IMR-90 (cell line): ENCODE measurements around the gene ARHGAP12. TPM values are rescaled to one million over a fixed set of nuclear protein-coding genes. Genes with fewer than 3 reads are reported as not detected.

Source experiments
- ATAC-seq: fragments of 200-7000 bp; cut with Tn5 transposase; 2 replicates; pipeline ENCODE4 v1.9.1; 2020; ENCODE audit warnings: low read depth, mild to moderate bottlenecking, moderate library complexity
- BruUV-seq: library from RNA; stranded (reverse); fragments of 400-500 nt; replicated peaks from 2 replicates; lab custom pipeline; 2021; lab: Mats Ljungman, UMichigan
- CTCF ChIA-PET: fragments of 300-600 bp; formaldehyde crosslinking; extraction: SDS; loops from one replicate; lab custom pipeline; 2021; ENCODE audit warnings: antibody characterized with exemption; lab: Yijun Ruan, JAX
- POLR2A ChIA-PET: fragments of 300-600 bp; sonication (Branson Sonifier 250); formaldehyde crosslinking; loops from one replicate; lab custom pipeline; 2022; ENCODE audit warnings: antibody characterized with exemption; ENCODE audit not compliant: unreplicated experiment; lab: Charles Lee
- DNase-seq: peaks from one replicate; pipeline ENCODE4 v3.0.0; 2013
- H2AFZ ChIP-seq: replicated peaks from 2 replicates; pipeline ENCODE3; 2013; ENCODE audit warnings: low read length, mild to moderate bottlenecking; ENCODE audit not compliant: poor library complexity
- H2AK5ac ChIP-seq: 2 replicates; pipeline ENCODE4 v1.6.1; 2013; ENCODE audit warnings: low read depth, low read length, inconsistent platforms
- H2AK9ac ChIP-seq: replicated peaks from 2 replicates; pipeline ENCODE3; 2013; ENCODE audit warnings: mild to moderate bottlenecking, low read depth, low read length, moderate library complexity; ENCODE audit not compliant: poor library complexity
- H2BK120ac ChIP-seq: 2 replicates; pipeline ENCODE4 v1.6.1; 2013; ENCODE audit warnings: low read depth, low read length, inconsistent platforms
- H2BK15ac ChIP-seq: 3 replicates; pipeline ENCODE4 v1.6.1; 2013; ENCODE audit warnings: low read depth, low read length, inconsistent platforms
- H2BK20ac ChIP-seq: 2 replicates; pipeline ENCODE4 v1.6.1; 2013; ENCODE audit warnings: low read depth, mild to moderate bottlenecking, inconsistent platforms, low read length, moderate library complexity
- H2BK5ac ChIP-seq: 2 replicates; pipeline ENCODE4 v1.6.1; 2013; ENCODE audit warnings: mild to moderate bottlenecking, low read depth, low read length, inconsistent platforms; ENCODE audit not compliant: poor library complexity, severe bottlenecking
- H3K14ac ChIP-seq: replicated peaks from 2 replicates; pipeline ENCODE4 v1.6.1; 2013; ENCODE audit warnings: low read depth, low read length, inconsistent platforms
- H3K18ac ChIP-seq: 2 replicates; pipeline ENCODE4 v1.6.1; 2013; ENCODE audit warnings: low read depth, low read length, control low read depth
- H3K23ac ChIP-seq: 2 replicates; pipeline ENCODE4 v1.6.1; 2013; ENCODE audit warnings: low read depth, low read length, inconsistent platforms
- H3K27ac ChIP-seq: 2 replicates; pipeline ENCODE4 v1.5.1; 2013; ENCODE audit warnings: mild to moderate bottlenecking, control low read depth, low read length; ENCODE audit not compliant: insufficient read depth
- H3K27me3 ChIP-seq: 2 replicates; pipeline ENCODE4 v1.6.1; 2013; ENCODE audit warnings: low read length; ENCODE audit not compliant: control insufficient read depth, insufficient read depth
- H3K36me3 ChIP-seq: 2 replicates; pipeline ENCODE4 v1.6.1; 2013; ENCODE audit warnings: low read length, mixed read lengths; ENCODE audit not compliant: control insufficient read depth, insufficient read depth
- H3K4ac ChIP-seq: 2 replicates; pipeline ENCODE4 v1.6.1; 2013; ENCODE audit warnings: low read depth, low read length, inconsistent platforms
- H3K4me1 ChIP-seq: 2 replicates; pipeline ENCODE4 v1.6.1; 2013; ENCODE audit warnings: low read length, mixed read lengths; ENCODE audit not compliant: control insufficient read depth, insufficient read depth
- H3K4me2 ChIP-seq: 2 replicates; pipeline ENCODE4 v1.6.1; 2013; ENCODE audit warnings: low read depth, mild to moderate bottlenecking, control low read depth, low read length, moderate library complexity
- H3K4me3 ChIP-seq: 2 replicates; pipeline ENCODE4 v1.5.1; 2013; ENCODE audit warnings: low read depth, mild to moderate bottlenecking, control low read depth, low read length, moderate library complexity; ENCODE audit not compliant: insufficient read depth
- H3K56ac ChIP-seq: 2 replicates; pipeline ENCODE4 v1.6.1; 2013; ENCODE audit warnings: low read length, inconsistent platforms; ENCODE audit not compliant: insufficient read depth; ENCODE audit errors: extremely low read depth
- H3K79me1 ChIP-seq, 2 experiments: 2 replicates each; pipeline ENCODE4 v1.6.1; 2013; ENCODE audit warnings: low read length in 2 of 2, inconsistent platforms in 1 of 2, low read depth in 1 of 2
- H3K9ac ChIP-seq: 2 replicates; pipeline ENCODE4 v1.6.1; 2013; ENCODE audit warnings: low read depth, low read length, control low read depth
- H3K9me1 ChIP-seq: 2 replicates; pipeline ENCODE4 v1.6.1; 2013; ENCODE audit warnings: low read length, inconsistent platforms; ENCODE audit not compliant: insufficient read depth
- H3K9me3 ChIP-seq: 2 replicates; pipeline ENCODE4 v1.6.1; 2013; ENCODE audit warnings: low read length; ENCODE audit not compliant: control insufficient read depth, insufficient read depth
- H4K20me1 ChIP-seq: 2 replicates; pipeline ENCODE4 v1.6.1; 2013; ENCODE audit warnings: low read length, inconsistent platforms; ENCODE audit not compliant: insufficient read depth
- H4K5ac ChIP-seq: 2 replicates; pipeline ENCODE4 v1.6.1; 2013; ENCODE audit warnings: mild to moderate bottlenecking, low read depth, low read length, control low read depth
- H4K8ac ChIP-seq, 2 experiments: 2 replicates each; pipeline ENCODE4 v1.6.1; 2013; ENCODE audit warnings: low read depth in 2 of 2, low read length in 2 of 2, control low read depth in 1 of 2, inconsistent platforms in 1 of 2
- H4K91ac ChIP-seq: 2 replicates; pipeline ENCODE4 v1.6.1; 2013; ENCODE audit warnings: low read depth, low read length, inconsistent platforms; ENCODE audit not compliant: insufficient read depth
- CEBPB ChIP-seq: IDR thresholded peaks from 2 replicates; pipeline ENCODE4 v1.6.1; 2012; ENCODE audit warnings: low read depth, low read length, improper control_type of control experiment
- USF2 ChIP-seq: fragments of 150-350 bp; IDR thresholded peaks from 2 replicates; pipeline ENCODE4 v1.6.1; 2017; ENCODE audit warnings: mild to moderate bottlenecking, antibody characterized with exemption, low read length, low read depth
- WGBS, 2 experiments: methylation state at CpG; one replicate each; pipeline versions ENCODE4 v1.1.5 to v1.1.7; 2013; ENCODE audit warnings: missing lambda C conversion rate in 2 of 2; ENCODE audit not compliant: insufficient read length in 1 of 2; ENCODE audit errors: extremely low coverage in 2 of 2; 5-methylcytosine and 5-hydroxymethylcytosine counted together
- dilution Hi-C: fragments of 300-500 bp; cut with HindIII; formaldehyde crosslinking; loops from one replicate; pipeline ENCODE4 v1.14.3; 2018; ENCODE audit warnings: low sequenced_read_pairs; ENCODE audit not compliant: unreplicated experiment
- in situ Hi-C: fragments of 300-500 bp; cut with MboI; formaldehyde crosslinking; loops from 3 replicates; pipeline ENCODE4 v1.14.3; 2019; ENCODE audit warnings: low sequenced_read_pairs, inconsistent platforms, mixed read lengths
- intact Hi-C: fragments of 100-400 bp; cut with micrococcal nuclease; formaldehyde crosslinking; loops from 2 replicates; pipeline ENCODE4 v1.10.0; 2022
- polyA plus RNA-seq, 3 experiments: library from polyadenylated mRNA; depleted of rRNA; stranded (reverse); fragments of >200 nt; gene quantifications; 2 replicates each; pipeline ENCODE4 v1.2.3, GENCODE V29; 2012; ENCODE audit warnings: low replicate concordance in 1 of 3
- total RNA-seq: library from RNA; depleted of rRNA; stranded (reverse); fragments of >200 nt; gene quantifications from 2 replicates; pipeline ENCODE4 v1.2.3, GENCODE V29; 2012

Gene ARHGAP12
- total and polyA plus RNA-seq, 2 of the 4 experiments (the other 2 are of a cell fraction): 9.0 to 28.5 TPM

- H3K4me2 ChIP-seq: no peak overlapping the region
- H3K36me3 ChIP-seq: no peaks in the 10 kb centered on the region
- no peak overlapping the region for H2BK15ac ChIP-seq
- TF ChIP-seq USF2 (no peak), CEBPB (0 out of 2 replicates have a peak, but pooled peaks have one; percentile 16)
- in situ Hi-C loops: no loop called here
- H4K91ac ChIP-seq: no peak overlapping the region
- no peak overlapping the region for H2BK20ac ChIP-seq
- H3K56ac ChIP-seq: no peak overlapping the region
- BruUV-seq: TSS peak; percentile 56
- H4K20me1 ChIP-seq: no peaks in the 10 kb centered on the region
- H3K18ac ChIP-seq: no peak overlapping the region
- H3K9ac ChIP-seq: no peak overlapping the region
- DNase-seq (no peak), ATAC-seq (no peak)
- no peak overlapping the region for H2AFZ ChIP-seq
- 43% methylated on average over 2 of the region's 5 CpGs; no CpG with 5 or more reads in 1 of the 2 experiments for WGBS, 2 experiments
- 0 out of 2 replicates have a peak, but pooled peaks cover 3% of the 10 kb centered on the region for H3K9me1 ChIP-seq
- POLR2A ChIA-PET: no interaction called here
- H3K14ac ChIP-seq: no peak overlapping the region
- no peak overlapping the region for H4K5ac ChIP-seq
- H3K4me1 ChIP-seq: peaks cover 5% of the 10 kb centered on the region
- H2AK5ac ChIP-seq: no peak overlapping the region
- intact Hi-C loops: no loop called here
- no peak overlapping the region for H3K23ac ChIP-seq
- no peak overlapping the region for H2AK9ac ChIP-seq
- dilution Hi-C loops: no loop called here
- H2BK120ac ChIP-seq: no peak overlapping the region
- no peak overlapping the region for H3K4me3 ChIP-seq
- CTCF ChIA-PET: no interaction called here
- no peak overlapping the region for H4K8ac ChIP-seq
- H3K9me3 ChIP-seq: no peaks in the 10 kb centered on the region
- H3K79me1 ChIP-seq: peaks cover 0 to 10% of the 10 kb centered on the region in 2 experiments; a peak in 2 of 4 replicates
- no peak overlapping the region for H3K4ac ChIP-seq
- no peaks in the 10 kb centered on the region for H3K27me3 ChIP-seq
- H2BK5ac ChIP-seq: no peak overlapping the region
- H3K27ac ChIP-seq: no peak overlapping the region
Observed at GRCh38 chr10:31758495-31758894, 170.1 kb downstream of the ARHGAP12 start.
